Lower lobe of right lung (tissue), 2 donors: ENCODE data around the gene EXO1. TPM values are rescaled to one million over a fixed set of nuclear protein-coding genes. Genes with fewer than 3 reads are reported as not detected.
"Not testable (repeated sequence)": the region's sequence is repeated elsewhere in the genome, so short reads cannot be mapped to it uniquely, and the experiment has no call there.

Experiments
- ATAC-seq, 2 donors: fragments of 200-7000 bp; cut with Tn5 transposase; one replicate each; pipeline ENCODE4 v1.9.1; 2020 to 2022; ENCODE audit warnings: mild to moderate bottlenecking in 2 of 2, moderate library complexity in 2 of 2
- DNase-seq: peaks from one replicate; pipeline ENCODE4 v3.0.0-alpha.2; 2020
- H3K27ac ChIP-seq: fragments of 200-600 bp; one replicate; pipeline ENCODE4 v1.8.0; 2022
- H3K27me3 ChIP-seq: fragments of 200-600 bp; one replicate; pipeline ENCODE4 v1.8.0; 2022; ENCODE audit warnings: low read depth
- H3K36me3 ChIP-seq: fragments of 200-600 bp; one replicate; pipeline ENCODE4 v1.8.0; 2022; ENCODE audit warnings: mild to moderate bottlenecking
- H3K4me1 ChIP-seq: fragments of 200-600 bp; one replicate; pipeline ENCODE4 v1.8.0; 2022
- H3K4me3 ChIP-seq: fragments of 200-600 bp; one replicate; pipeline ENCODE4 v1.8.0; 2022; ENCODE audit warnings: mild to moderate bottlenecking
- H3K9me3 ChIP-seq: fragments of 200-600 bp; one replicate; pipeline ENCODE4 v1.8.0; 2022
- intact Hi-C: fragments of 100-400 bp; cut with DNase I; formaldehyde crosslinking; loops from one replicate; pipeline ENCODE4 v1.11.0; 2022
- long read RNA-seq: library from polyadenylated mRNA; unstranded; transcript quantifications from one replicate; pipeline ENCODE4 v2.0.0, GENCODE V29; 2021
- total RNA-seq: library from RNA; stranded (reverse); fragmentation: NEBNext Ultra II Directional; extraction: Animal tissue kit (Norgen Biotek cat#: 25700); gene quantifications from one replicate; pipeline ENCODE4 v1.2.1, GENCODE V29; 2021
- TF ChIP-seq, protein P1 (sequence below): fragments of 200-600 bp; IDR thresholded peaks from one replicate; pipeline ENCODE4 v1.8.0; 2022; ENCODE audit warnings: antibody characterized with exemption, mild to moderate bottlenecking
- donor health status: DM: no; HTN: yes; CAD: no; lungs with severe emphysema.

The EXO1 gene
- 1.4 TPM for total RNA-seq
- long read RNA-seq = 0 reads

DNA sequence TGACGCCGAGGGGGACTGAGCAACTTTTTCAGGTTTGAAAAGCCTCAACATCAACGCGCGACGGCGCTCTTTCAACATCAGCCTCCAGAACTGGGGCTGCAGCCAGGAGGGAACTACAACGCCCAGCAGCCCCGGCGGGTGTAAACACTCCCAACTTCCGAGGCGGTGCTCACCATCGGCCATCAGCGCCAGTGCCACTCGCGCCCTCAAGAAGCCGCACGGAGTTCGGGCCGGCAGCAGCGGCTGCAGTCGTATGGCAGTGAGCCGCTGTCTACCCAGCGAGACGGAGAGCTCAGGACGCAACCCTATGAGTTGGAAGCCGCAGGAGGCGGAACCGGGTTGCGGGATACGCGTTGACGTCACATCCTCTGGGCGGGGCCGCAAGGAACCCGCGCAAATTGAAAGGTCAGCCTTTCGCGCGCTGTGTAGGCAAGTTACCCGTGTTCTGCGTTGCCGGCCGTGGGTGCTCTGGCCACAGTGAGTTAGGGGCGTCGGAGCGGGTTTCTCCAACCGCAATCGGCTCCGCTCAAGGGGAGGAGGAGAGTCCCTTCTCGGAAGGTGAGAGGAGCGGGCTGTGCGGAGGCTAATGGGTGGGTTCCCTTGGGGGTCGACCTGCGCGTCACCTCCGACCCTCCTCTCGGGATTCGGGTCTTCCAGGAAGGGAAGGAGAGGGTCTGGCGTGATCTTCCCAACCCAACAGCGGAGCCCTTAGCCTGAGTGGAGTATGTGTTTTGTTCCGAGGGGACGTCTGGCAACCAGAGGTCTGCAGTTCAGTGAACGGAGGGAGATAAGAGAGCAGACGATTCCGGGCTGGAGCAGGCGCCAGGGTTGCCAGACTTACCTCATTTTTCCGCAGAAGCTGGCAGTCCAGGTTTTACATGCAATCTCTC, at the start of gene EXO1:
TSS of gene EXO1 (plus strand) at position 409 of the 890 bp plus-strand sequence. CDS start 2,222 bp downstream, outside the sequence.
- Histone ChIP-seq H3K27ac (peak within 1 kb of the TSS; percentile 93), H3K36me3 (no peaks in the 10 kb centered on the region), H3K4me1 (peaks cover 10% of the 10 kb centered on the region), H3K27me3 (no peaks in the 10 kb centered on the region), H3K9me3 (no peaks in the 10 kb centered on the region), H3K4me3 (peak within 1 kb of the TSS; percentile 74)
- intact Hi-C loops = no loop called here
- TF ChIP-seq, protein P1, sequence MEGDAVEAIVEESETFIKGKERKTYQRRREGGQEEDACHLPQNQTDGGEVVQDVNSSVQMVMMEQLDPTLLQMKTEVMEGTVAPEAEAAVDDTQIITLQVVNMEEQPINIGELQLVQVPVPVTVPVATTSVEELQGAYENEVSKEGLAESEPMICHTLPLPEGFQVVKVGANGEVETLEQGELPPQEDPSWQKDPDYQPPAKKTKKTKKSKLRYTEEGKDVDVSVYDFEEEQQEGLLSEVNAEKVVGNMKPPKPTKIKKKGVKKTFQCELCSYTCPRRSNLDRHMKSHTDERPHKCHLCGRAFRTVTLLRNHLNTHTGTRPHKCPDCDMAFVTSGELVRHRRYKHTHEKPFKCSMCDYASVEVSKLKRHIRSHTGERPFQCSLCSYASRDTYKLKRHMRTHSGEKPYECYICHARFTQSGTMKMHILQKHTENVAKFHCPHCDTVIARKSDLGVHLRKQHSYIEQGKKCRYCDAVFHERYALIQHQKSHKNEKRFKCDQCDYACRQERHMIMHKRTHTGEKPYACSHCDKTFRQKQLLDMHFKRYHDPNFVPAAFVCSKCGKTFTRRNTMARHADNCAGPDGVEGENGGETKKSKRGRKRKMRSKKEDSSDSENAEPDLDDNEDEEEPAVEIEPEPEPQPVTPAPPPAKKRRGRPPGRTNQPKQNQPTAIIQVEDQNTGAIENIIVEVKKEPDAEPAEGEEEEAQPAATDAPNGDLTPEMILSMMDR = peak; percentile 26
- ATAC-seq (peak; percentile 98 to 100), DNase-seq (peak; percentile 93)

DNA sequence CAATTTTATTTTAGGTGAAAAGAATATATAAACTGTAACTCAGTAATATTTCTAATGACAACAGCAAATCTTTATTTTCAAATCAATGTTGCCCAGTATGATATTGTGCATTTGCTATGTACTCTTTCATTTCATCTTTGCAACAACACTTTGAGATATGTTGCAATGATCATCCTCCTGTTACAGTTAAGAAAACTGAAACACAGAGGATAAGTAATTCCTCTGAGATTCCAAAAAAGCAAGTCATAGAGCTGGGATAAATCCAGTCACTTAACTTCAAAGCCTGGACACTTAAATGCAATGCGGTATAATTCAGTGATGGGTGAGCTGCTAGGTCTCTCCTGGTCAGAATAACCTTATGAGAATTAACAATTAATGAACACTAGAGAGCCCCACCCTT, 48.6 kb upstream of the EXO1 start:
- intact Hi-C loops = no loop called here
- Histone ChIP-seq H3K27me3 (no peaks in the 10 kb centered on the region), H3K4me3 (no peak overlapping the region), H3K9me3 (no peaks in the 10 kb centered on the region), H3K27ac (no peak overlapping the region), H3K4me1 (no peaks in the 10 kb centered on the region), H3K36me3 (no peaks in the 10 kb centered on the region)
- no peak for ATAC-seq
- DNase-seq = no peak
- TF ChIP-seq, protein P1 = no peak

DNA sequence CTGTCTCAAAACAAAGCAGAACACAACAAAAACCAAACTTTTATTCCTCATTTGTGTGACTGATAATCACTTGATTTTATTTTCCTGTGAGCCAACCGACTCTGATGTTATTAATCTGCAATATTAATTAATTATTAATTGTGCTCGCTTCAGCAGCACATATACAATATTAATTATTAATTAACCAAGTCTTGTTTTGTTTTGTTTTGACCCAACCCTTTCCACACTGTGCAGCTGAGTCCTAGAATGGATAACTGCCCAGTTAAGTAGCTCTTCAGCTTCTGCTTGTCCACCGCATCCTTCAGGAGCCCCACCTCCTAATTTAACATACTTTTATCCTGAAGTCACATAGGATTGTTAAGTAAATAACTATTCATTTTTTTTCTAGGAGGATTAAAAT, 47.4 kb upstream of the EXO1 start:
- H3K27ac ChIP-seq = no peak overlapping the region
- ATAC-seq (no peak), DNase-seq (no peak)
- H3K4me3 ChIP-seq = no peak overlapping the region
- TF ChIP-seq, protein P1 = no peak
- H3K4me1 ChIP-seq = no peaks in the 10 kb centered on the region
- H3K36me3 ChIP-seq = no peaks in the 10 kb centered on the region
- no peaks in the 10 kb centered on the region for H3K27me3 ChIP-seq
- no peaks in the 10 kb centered on the region for H3K9me3 ChIP-seq
- intact Hi-C loops = no loop called here

DNA sequence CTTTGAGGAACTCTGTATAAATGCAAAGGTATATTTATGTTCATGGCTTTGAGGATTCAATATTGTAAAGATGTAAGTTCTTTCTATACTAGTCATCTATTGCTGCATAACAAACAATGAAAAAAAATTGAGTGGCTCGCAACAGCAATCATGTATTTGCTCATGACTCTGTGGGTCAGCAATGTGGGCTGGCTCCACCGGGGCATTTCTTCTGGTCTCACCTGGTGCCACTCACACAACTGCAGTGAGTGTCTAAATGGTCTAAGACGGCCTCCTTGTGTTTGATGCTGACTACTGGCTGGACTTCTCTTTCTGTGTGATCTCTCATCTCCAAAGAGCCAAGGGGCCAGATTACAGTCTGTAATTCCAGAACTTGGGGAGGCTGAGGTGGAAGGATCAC, 45.1 kb upstream of the EXO1 start:
- Histone ChIP-seq H3K27me3 (no peaks in the 10 kb centered on the region), H3K4me3 (no peak overlapping the region), H3K36me3 (no peaks in the 10 kb centered on the region), H3K4me1 (no peaks in the 10 kb centered on the region), H3K27ac (no peak overlapping the region), H3K9me3 (no peaks in the 10 kb centered on the region)
- TF ChIP-seq, protein P1 = no peak
- no peak for ATAC-seq
- DNase-seq = no peak
- intact Hi-C loops = no loop called here

DNA sequence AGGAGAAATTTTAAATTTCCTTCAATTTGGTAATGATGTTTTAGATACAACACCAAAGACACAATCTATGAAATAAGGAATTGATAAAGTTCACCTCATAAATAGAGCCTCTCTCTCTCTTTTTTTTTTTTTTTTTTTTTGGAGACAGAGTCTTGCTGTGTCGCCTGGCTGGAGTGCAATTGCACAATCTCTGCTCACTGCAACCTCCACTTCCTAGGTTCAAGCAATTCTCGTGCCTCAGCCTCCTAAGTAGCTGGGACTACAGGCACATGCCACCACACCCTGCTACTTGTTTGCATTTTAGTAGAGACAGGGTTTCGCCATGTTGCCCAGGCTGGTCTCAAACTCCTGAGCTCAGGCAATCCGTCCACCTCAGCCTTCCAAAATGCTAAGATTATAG, 43.3 kb upstream of the EXO1 start:
- H3K4me1 ChIP-seq, H3K9me3 ChIP-seq, ATAC-seq, intact Hi-C loops, H3K27me3 ChIP-seq, H3K36me3 ChIP-seq, DNase-seq, H3K4me3 ChIP-seq, H3K27ac ChIP-seq: not testable (repeated sequence)

DNA sequence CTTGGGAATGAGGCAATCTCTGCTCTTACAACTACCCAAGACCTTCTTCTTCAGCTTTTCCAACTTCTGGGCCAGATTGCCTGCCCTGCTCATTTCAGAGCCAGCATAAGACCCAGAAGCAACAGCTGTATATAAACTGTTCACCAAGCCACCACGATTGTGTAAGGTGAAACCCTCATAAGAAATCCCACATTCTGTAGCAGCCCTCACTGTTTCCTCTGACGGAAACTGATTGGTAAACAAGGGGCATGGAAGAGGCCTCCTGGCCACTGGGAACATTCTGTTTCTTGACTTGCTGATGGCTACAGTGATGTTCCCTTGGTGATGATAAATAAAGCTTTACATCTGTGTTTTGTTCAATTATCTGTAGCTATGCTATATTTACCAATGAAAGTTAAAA, 39.7 kb upstream of the EXO1 start:
- ATAC-seq (peak in 1 of 2 donors; percentile 57), DNase-seq (no peak)
- intact Hi-C loops = no loop called here
- Histone ChIP-seq H3K27me3 (no peaks in the 10 kb centered on the region), H3K36me3 (no peaks in the 10 kb centered on the region), H3K27ac (no peak overlapping the region), H3K9me3 (no peaks in the 10 kb centered on the region), H3K4me1 (no peaks in the 10 kb centered on the region), H3K4me3 (no peak overlapping the region)
- TF ChIP-seq, protein P1 = no peak
